GM21529 (cell line): ENCODE results near the gene FSTL4.

Source experiments
- ATAC-seq: cut with Tn5 transposase; IDR thresholded peaks from one replicate; pipeline ENCODE4 v1.9.1; 2021; ENCODE audit not compliant: unreplicated experiment

Gene FSTL4

GRCh38 chr5:133304707-133305216 is 307.6 kb downstream of the FSTL4 start:
- ATAC-seq = no peak

DNA sequence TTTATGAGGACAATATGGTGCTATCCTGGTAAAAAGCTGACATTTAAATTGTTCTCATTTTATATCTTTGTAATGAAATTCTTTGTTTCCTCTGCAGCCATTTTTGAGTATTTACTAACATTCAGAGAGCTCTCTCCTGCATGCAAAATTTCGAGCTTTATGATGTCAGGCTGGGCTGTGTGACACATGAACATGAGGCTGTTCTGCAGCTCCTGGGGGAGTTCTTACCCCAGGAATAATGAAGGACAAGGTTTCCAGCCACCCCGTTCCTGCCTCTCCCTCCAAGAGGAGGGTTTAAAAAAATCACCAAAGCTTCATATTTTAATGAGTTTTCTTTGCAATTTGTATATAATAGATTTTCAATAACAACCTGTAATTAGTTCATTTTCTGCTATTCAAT is 308.2 kb downstream of the FSTL4 start:
- ATAC-seq = no peak

DNA sequence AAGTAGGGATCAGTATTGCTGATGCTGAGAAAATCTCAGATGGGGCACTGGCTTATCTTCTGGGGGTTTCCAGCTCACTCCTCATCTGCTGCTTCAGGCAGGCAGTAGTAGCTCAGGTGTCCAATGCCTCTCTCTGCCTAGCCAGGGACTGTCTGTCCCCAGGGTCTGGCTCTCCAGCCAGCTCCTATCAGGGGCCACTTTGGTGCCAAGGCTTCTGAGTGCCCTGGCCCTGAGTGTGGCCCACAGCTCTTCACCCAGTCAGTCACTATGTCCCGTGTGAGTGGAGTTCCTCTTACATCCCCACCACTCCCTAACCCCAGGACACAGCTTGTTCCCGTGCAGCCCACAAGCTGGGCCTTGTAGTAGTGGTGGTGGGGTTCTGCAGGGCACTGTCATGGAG is 309.0 kb downstream of the FSTL4 start:
- no peak for ATAC-seq

GRCh38 chr5:133299728-133300127 is 312.6 kb downstream of the FSTL4 start:
- no peak for ATAC-seq

DNA sequence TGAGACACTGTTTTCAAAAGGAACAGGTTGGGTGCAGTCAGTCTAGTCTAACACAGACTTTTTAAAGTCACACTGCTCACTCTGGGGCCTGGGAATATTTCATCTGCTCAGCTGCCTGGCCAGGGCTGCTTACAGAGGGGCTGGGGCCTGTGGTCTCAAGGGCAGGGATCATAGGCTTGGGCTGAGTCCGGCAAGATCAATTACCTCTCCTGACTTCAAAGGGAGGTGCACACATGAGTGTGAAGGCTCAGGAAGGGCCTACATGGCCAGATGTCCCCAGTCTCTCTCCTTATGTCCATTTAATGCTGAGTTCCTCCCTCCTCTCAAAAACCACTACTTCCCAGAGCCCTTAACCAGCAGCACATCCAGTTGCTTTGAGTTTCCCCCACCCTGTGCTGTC is 313.3 kb downstream of the FSTL4 start:
- no peak for ATAC-seq

- no peak for ATAC-seq
Measured at GRCh38 chr5:133298447-133298846, 313.9 kb downstream of the FSTL4 start.

DNA sequence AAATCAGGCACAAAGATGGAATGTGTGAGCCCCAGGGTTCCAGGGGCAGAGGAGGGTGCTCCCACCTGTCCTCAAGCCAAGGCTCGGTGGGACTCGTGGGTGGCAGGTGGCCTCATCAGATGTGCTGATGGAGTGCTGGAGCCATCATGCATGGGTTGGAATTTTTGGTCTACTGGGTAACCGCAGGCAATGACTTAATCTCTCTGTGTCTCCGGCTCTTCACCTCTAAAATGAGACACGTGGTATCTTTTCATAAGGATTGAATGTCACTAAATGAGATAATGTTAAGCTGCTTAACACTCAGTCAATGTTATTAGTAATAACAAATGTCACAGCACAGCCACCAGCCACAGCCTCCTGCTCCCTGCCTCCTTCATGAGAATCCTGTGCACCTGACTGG is 315.0 kb downstream of the FSTL4 start:
- ATAC-seq = no peak

- no peak for ATAC-seq
Measured at GRCh38 chr5:133296624-133297023, 315.7 kb downstream of the FSTL4 start.

- ATAC-seq = no peak
Measured at GRCh38 chr5:133295520-133295919, 316.8 kb downstream of the FSTL4 start.

- ATAC-seq = no peak
Measured at GRCh38 chr5:133294380-133294779, 318.0 kb downstream of the FSTL4 start.

GRCh38 chr5:133293960-133294359 is 318.4 kb downstream of the FSTL4 start:
- no peak for ATAC-seq

DNA sequence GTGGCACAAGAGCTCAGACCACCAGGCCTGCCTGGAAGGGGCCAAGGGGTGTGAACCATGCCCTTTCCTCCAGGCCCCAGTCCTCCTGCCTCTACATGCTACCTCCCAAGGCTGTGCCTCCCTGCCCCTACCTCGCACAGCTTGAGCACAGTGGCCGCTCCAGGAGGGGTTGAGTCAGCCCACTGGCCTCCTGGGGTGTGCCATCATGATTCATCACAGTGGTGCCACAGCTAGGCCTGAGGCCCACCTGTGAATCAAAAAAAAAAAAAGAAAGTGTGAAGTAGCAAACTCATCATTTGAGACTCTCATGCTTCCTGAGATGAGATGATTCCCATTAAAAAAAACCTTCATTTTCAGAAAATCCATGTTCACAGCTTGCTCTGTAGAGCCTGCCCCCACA is 320.0 kb downstream of the FSTL4 start:
- no peak for ATAC-seq

DNA sequence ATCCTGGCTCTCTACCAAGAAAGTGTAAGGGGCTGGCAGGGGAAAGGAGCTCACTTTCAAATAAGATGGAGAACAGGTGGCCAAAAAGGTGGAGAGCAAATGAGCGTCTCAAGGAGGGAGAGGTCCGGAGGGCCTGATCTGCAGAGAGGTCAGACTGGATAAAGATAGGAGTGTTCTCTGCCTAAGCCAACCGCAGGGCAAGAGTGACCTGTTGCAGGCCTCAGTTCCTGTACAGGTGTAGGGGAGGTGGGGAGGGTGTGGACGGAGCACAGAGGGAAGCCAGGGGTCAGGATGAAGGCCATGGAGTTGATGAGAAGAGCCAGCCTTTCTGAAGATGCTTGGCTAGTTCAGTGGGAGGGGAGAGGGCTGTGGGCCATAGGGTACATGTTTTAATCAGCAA is 320.8 kb downstream of the FSTL4 start:
- no peak for ATAC-seq

GRCh38 chr5:133290669-133291240 is 321.6 kb downstream of the FSTL4 start:
- ATAC-seq = no peak

DNA sequence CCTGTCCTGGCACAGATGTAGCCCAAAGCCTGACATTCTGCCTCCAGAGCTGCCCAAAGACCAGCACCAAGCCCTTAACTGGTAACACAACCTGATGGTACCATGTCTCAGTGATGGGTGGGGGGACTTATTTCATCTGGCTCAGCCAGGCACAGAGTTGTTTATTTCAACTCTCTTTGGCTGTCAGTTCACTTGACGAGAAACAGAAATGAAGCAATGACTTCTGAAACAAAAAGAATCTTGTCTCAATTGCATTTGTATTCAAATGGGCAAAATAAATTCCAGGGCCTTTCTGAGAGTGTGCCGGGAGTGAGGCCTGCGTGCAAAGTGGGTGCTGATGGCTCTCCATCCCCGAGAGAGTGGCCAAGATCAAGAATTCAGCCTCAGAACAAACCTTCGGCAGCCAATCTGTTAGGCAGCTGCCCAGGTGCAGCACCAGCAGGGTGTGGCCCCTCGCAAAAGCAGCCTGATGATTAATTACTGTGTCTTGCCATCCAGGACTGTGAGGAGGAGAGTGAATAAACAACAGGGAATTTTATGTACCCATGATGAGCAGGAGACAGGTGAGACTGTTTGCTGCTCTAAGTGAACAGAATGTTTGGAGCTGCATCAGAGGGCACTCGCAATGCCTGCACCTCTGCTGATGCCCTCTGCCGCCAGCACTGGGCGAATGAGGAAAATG is 322.5 kb downstream of the FSTL4 start:
- no peak for ATAC-seq

GRCh38 chr5:133287500-133287899 is 324.8 kb downstream of the FSTL4 start:
- ATAC-seq = no peak

DNA sequence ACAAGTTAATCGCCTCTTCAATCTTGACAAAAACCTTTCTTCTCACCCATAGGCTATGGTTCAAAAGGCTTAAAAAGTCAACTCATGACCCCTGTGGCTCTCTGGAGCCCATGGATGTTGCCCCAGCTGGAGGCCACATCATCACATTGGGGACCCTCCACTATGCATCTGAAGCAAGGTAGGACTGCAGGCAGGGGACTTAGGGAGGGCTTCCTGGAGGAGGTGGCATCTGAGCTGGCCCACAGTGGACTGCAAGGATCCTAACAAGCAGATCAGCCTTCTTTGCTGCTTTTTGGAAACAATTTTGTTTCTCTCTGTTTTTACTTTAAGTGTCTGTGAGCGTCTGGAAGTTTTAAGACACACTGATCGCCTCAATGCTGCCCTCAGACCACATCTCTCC is 325.9 kb downstream of the FSTL4 start:
- ATAC-seq = no peak

DNA sequence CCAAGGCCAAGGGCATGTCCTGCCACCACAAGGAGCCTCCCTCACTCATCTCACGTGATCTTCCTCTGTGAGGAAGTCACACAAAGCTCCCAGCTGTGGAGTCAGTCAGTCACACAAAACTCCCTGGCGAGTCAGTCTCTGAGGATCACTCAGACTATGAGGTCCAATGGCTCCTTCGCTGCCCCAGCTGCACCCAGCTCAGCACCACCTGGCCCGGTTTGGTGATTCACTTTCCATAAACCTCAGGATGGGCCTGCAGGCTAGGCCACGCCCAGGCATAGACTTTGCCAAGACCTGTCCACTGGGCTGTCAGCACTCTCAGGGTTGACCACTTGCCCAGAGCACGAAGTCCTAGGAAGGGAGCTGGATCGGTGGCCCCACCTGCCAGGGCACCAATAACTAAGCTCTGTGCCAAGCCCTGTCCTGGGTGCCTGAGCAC is 326.7 kb downstream of the FSTL4 start:
- ATAC-seq = no peak

DNA sequence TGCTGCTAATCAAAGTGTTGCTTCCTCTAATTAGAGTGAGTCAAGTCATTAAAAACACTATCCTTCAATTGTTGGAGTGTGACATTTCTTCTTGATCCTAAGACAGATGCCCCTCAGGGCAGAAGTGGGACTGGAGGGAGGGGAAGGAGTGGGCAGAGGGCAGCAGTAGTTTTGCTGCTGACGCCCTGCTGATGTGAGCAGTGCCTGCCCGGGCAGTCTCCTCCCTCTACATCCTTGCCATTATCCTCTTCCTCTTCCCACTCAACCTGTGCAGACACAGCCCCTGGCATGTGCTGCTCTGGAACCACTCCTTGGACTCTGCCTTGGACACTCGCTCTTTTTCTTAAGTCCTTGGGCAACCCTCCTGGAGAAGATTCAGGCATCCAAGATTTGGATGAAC is 328.0 kb downstream of the FSTL4 start:
- ATAC-seq = no peak

GRCh38 chr5:133278317-133278716 is 334.0 kb downstream of the FSTL4 start:
- ATAC-seq = no peak

DNA sequence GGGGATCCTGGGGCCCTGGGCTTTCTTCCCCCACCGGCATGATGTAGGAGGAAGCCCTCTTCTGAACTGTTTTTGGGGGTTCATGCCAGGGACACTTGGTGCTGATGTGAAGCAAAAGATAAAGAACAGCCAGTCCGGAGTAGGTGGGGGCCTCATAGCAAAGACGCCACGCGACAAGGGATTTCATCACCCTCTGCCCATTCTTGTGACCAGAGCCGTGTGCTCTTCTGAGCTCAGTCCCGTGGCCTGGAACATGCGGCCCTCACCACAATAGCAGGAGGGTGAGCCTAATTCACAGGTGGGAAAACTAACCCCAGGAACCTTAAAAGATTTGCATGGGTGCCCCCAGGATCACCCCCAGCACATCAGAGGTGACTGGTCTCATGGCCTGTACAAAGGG is 334.6 kb downstream of the FSTL4 start:
- ATAC-seq = no peak

DNA sequence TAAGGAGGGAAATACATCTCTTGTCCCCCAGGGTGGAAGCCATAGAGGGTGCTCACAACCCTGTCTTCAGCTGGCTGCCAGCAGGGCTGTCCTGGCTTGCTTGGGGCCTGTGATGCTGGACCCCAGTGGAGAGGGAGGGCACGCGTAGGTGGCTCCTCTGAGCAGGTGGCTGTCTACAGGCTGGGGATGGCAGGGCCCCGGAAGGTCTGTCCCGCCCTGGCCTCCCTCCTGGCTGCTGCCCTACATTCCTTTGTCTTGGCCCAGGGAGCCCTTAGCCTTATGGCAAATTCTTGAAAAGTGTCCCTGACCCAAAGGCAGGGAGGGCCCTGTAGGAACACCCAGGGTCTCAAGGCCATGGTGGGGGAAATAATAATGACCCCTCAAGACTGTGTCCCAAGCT is 336.2 kb downstream of the FSTL4 start:
- no peak for ATAC-seq

- ATAC-seq = no peak
Measured at GRCh38 chr5:133275631-133276030, 336.7 kb downstream of the FSTL4 start.
